Fibroblast of villous mesenchyme (primary cell): ENCODE results near the gene UGT1A5. TPM values are rescaled to one million over a fixed set of nuclear protein-coding genes. Genes with fewer than 3 reads are reported as not detected.

Source experiments
- DNase-seq: peaks from one replicate; pipeline ENCODE4 v3.0.0-alpha.2; 2010; ENCODE audit warnings: low read depth
- H3K4me3 ChIP-seq: 2 replicates; pipeline ENCODE4 v1.5.1; 2011; ENCODE audit warnings: low read depth, mild to moderate bottlenecking, low read length
- total RNA-seq: library from RNA; depleted of rRNA; stranded (reverse); fragments of >200 nt; gene quantifications from 2 replicates; pipeline ENCODE4 v1.2.3, GENCODE V29; 2012
- TF ChIP-seq, protein P1 (sequence below): IDR thresholded peaks from 2 replicates; pipeline ENCODE4 v1.5.1; 2012; ENCODE audit warnings: low read depth, mild to moderate bottlenecking, low read length; ENCODE audit not compliant: insufficient read depth

Gene UGT1A5
- total RNA-seq, 1 donor: not detected

DNA sequence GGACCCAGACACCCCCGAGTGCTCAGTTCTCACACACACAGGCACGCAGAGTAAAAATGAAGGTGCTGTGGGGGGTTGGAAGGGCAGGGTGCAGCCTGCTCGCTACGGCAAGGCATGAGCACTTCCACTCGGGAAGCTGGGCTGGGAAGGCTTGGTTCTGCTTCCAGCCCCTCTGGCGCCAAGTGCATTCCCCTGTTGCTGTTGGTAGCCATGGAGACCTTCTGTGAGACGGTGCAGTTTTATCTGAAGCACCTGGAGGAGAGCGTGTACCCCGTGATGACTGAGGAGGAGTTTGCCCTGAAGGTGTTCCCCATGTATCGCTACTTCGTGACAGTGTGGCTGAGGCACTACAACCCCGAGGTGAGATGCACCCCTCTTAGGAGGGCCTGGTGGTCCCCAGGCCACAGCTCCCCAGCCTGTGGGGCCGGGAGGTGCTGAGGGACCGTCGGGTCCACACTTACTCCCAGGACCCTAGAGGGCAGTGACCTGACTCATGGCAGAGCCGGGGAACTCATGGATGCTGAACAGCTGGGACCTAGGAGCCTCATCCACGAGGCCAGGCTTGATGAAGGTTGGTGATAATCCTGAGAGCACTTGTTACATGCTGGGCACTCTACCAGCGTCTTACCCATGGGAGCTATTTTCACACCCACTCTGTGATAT is 80.9 kb downstream of the UGT1A5 start:
- no peak for DNase-seq
- TF ChIP-seq, protein P1, sequence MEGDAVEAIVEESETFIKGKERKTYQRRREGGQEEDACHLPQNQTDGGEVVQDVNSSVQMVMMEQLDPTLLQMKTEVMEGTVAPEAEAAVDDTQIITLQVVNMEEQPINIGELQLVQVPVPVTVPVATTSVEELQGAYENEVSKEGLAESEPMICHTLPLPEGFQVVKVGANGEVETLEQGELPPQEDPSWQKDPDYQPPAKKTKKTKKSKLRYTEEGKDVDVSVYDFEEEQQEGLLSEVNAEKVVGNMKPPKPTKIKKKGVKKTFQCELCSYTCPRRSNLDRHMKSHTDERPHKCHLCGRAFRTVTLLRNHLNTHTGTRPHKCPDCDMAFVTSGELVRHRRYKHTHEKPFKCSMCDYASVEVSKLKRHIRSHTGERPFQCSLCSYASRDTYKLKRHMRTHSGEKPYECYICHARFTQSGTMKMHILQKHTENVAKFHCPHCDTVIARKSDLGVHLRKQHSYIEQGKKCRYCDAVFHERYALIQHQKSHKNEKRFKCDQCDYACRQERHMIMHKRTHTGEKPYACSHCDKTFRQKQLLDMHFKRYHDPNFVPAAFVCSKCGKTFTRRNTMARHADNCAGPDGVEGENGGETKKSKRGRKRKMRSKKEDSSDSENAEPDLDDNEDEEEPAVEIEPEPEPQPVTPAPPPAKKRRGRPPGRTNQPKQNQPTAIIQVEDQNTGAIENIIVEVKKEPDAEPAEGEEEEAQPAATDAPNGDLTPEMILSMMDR: no peak
- no peak overlapping the region for H3K4me3 ChIP-seq

DNA sequence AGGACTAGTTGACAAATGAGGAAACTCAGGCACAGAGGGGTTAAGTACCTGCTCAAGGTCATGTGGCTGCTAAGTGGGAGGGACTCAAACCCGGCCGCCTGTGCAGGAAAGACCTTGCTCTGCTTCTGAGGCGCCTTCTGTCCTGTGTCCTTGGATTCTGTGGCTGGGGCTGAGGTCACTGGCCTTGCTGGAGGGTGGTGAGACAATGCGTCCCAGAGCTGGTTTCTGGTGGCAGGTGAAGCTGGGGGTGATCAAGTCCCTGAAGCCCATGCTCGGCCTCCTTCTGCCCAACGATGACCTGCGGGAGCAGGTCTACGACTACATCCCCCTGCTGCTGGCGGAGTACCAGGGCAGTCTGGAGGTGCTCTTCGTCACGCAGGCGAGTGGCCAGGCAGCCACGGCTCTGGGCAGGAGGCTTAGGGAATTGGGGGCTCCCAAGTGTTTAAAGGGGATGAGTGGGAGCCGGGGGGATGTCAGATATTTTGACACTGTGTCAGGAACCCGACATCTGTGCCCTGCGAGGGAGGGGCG is 81.5 kb downstream of the UGT1A5 start:
- DNase-seq: no peak
- TF ChIP-seq, protein P1: no peak
- no peak overlapping the region for H3K4me3 ChIP-seq

DNA sequence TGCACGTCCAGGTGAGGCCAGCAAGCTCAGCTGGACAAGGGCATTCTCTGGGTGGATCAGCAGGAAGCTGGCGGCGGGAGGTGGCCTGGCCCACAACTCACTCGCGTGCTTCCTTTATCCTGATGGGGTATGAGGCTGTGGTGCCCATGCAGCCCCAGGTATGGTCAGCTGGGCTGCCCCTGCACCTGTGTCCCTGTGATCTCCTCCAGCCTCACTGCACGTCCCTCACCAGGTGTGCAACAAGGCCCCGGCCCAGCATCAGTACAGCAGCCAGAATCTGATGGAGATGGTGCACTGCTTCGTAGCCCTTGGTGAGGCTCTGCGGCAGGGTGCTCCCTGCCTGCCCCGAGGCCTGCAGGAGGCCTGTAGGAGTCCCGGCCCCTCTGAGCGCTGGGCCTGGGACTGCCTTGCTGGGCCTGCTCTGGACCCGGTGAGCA is 83.0 kb downstream of the UGT1A5 start:
- H3K4me3 ChIP-seq: no peak overlapping the region
- TF ChIP-seq, protein P1: no peak
- DNase-seq: no peak

DNA sequence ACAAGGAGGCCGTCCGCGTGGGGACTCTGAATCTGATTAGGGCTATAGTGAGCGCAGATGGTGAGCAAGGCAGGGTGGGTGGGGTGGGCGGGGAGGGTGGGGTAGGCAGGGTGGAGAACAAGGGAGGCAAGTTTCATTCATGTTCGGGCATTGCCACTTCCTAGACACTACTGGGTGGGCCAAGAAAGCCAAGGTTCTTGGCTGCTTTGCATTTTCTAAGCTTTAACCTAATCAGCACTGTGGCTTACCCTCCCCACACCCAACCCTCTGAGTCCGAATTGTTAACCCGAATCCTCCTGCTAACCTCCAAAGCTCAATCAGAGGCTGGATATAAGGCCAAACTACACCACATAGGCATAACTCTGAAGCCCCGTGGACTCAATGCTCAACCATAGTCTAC is 83.5 kb downstream of the UGT1A5 start:
- no peak for DNase-seq
- H3K4me3 ChIP-seq: no peak overlapping the region
- TF ChIP-seq, protein P1: no peak

DNA sequence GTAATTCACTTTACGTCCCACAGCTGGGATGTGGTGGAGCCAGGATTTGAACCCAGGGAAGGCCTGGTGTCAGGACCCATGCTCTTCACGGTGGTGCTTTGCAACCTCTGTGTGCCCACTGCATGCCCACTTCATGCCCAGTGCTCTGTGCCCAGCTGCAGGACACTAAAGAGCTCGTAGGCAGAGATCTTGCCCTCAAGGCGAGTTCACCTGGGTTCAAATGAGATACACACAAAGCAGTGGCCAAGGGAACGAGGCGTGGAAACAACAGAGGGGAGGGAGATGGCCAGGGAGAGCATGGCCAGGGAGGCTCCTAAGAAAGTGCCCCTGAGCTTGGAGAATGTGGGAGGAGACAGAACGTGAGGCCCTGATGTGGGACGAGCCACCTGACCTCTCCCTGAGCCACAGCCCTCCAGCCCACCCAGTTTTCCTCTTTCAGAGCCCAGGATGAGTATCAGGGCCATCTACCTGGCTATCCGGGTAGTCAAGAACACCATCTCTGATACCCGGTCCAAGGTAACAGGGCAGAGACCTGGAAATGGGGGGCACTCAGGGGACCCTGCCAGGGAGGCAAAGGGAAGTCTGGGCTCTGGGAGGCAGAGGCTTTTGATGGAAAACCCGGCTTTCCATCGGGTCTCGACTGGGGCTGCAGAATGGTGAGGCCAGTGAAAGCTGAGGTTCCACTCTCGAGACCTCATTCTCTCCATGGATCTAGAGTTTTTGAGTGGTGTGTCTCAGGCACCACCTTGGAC is 85.8 kb downstream of the UGT1A5 start:
- TF ChIP-seq, protein P1: no peak
- no peak overlapping the region for H3K4me3 ChIP-seq
- DNase-seq: no peak

DNA sequence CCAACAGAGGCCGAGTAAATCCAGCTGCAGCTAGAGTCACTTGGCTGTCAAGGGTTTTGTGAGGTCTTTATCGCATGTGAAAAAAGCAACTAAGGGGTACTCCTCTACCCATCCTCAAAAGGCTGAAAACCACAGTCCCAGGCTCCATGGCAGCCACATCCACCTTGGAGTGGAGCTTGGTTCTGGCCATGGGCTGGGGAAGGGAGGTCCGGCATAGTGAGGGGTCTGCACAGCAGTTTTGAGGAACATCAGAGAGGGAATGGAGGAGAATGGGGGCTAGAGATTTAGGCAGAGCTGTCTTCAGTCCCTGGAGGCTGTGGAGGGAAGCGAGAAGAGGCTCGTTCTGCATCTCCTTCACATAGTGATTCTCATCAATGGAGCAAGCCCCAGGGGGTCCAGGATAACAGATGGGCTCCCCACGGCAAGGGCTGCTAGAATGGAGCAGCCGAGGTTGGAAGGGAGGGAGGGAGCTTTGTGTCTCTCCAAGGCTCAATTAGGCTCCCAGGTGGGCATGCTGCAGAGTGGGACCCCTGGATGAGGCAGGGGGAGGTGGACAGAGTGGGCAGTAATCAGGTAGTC is 86.5 kb downstream of the UGT1A5 start:
- no peak for DNase-seq
- no peak overlapping the region for H3K4me3 ChIP-seq
- TF ChIP-seq, protein P1: no peak
